Body of pancreas (tissue), 4 donors: Measurements from ENCODE around the gene CNGA3.

ENCODE experiments used
- POLR2A ChIP-seq, 3 donors: fragments of 450-650 bp; IDR thresholded peaks; one replicate each; pipeline ENCODE4 v1.6.1; 2016; ENCODE audit warnings: antibody characterized with exemption in 3 of 3, mild to moderate bottlenecking in 2 of 3
- TF ChIP-seq, protein P1 (sequence below), 7 experiments: fragments of 450-650 bp in 4 of 7; fragments of 200-600 bp in 3 of 7; sonication (generic) in 3 of 7; IDR thresholded peaks; one replicate each; pipeline ENCODE4 v1.5.1; 2016 to 2019; ENCODE audit warnings: antibody characterized with exemption in 7 of 7

DNA sequence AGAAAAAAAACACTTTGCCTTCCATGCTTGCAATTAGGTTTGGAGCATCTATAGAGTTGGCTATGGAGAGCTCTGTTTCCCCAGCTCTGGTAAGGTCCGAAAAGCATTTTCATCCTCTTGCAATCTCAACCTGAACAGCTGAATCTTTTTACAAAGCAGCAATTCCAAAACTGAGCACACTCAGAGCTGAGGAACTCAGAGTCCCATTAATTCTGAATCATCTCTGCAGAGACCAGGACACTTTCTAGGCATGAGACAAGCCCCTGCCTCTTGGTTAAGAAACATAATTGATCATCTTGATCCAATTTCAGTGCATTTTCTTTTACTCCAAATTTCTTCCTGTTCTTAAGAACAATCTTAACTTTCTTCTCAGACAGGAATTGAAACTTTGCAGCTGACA, 4.2 kb downstream of the CNGA3 start:
- TF ChIP-seq, protein P1, sequence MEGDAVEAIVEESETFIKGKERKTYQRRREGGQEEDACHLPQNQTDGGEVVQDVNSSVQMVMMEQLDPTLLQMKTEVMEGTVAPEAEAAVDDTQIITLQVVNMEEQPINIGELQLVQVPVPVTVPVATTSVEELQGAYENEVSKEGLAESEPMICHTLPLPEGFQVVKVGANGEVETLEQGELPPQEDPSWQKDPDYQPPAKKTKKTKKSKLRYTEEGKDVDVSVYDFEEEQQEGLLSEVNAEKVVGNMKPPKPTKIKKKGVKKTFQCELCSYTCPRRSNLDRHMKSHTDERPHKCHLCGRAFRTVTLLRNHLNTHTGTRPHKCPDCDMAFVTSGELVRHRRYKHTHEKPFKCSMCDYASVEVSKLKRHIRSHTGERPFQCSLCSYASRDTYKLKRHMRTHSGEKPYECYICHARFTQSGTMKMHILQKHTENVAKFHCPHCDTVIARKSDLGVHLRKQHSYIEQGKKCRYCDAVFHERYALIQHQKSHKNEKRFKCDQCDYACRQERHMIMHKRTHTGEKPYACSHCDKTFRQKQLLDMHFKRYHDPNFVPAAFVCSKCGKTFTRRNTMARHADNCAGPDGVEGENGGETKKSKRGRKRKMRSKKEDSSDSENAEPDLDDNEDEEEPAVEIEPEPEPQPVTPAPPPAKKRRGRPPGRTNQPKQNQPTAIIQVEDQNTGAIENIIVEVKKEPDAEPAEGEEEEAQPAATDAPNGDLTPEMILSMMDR (IDR thresholded peaks at IDR 0.05), result no peak
- TF ChIP-seq POLR2A (IDR thresholded peaks at IDR 0.05), result no peak
